SJCRH30 (cell line): ENCODE measurements around the gene GPBP1. TPM values are rescaled to one million over a fixed set of nuclear protein-coding genes. Genes with fewer than 3 reads are reported as not detected.
A peak's percentile ranks its signal among the peaks of the same experiment; 100 is the strongest.
"Not testable (repeated sequence)": the region's sequence is repeated elsewhere in the genome, so short reads cannot be mapped to it uniquely, and the experiment has no call there.

Experiments
- DNase-seq, 2 experiments: peaks; one replicate each; pipeline ENCODE4 v3.0.0-alpha.2; 2015 to 2020
- H3K27ac ChIP-seq: fragments of 250-450 bp; sonication (Bioruptor Pico); 2 replicates; pipeline ENCODE4 v1.5.1; 2020; ENCODE audit warnings: mild to moderate bottlenecking, moderate library complexity
- H3K27me3 ChIP-seq: fragments of 250-450 bp; sonication (Bioruptor Pico); 2 replicates; pipeline ENCODE4 v1.5.1; 2020; ENCODE audit warnings: mild to moderate bottlenecking, moderate library complexity
- H3K36me3 ChIP-seq: fragments of 250-450 bp; sonication (Bioruptor Pico); 2 replicates; pipeline ENCODE4 v1.5.1; 2020; ENCODE audit warnings: mild to moderate bottlenecking, moderate library complexity
- H3K4me1 ChIP-seq: fragments of 250-450 bp; sonication (Bioruptor Pico); 2 replicates; pipeline ENCODE4 v1.5.1; 2020; ENCODE audit warnings: mild to moderate bottlenecking, moderate library complexity
- H3K4me3 ChIP-seq: fragments of 250-450 bp; sonication (Bioruptor Pico); 2 replicates; pipeline ENCODE4 v1.5.1; 2020; ENCODE audit warnings: mild to moderate bottlenecking, moderate library complexity
- H3K9me3 ChIP-seq: fragments of 250-450 bp; sonication (Bioruptor Pico); replicated peaks from 2 replicates; pipeline ENCODE4 v1.5.1; 2020; ENCODE audit warnings: mild to moderate bottlenecking, moderate library complexity
- total RNA-seq: library from RNA; depleted of rRNA; stranded (reverse); fragments of >200 nt; shearing (Covaris generic); gene quantifications from 2 replicates; pipeline ENCODE4 v1.2.3, GENCODE V29; 2014; rRNA removed

Gene GPBP1
- total RNA-seq: 99.9 and 106 TPM in 2 replicates

GRCh38 chr5:57173319-57174127 is at the start of gene GPBP1:
GPBP1 (plus strand) TSS chr5:57174059; CDS start chr5:57214131, 40,072 bp downstream.
- DNase-seq: peak; percentile 99

GRCh38 chr5:57128325-57128724 is 45.5 kb upstream of the GPBP1 start:
- Histone ChIP-seq H3K36me3 (no peaks in the 10 kb centered on the region), H3K9me3 (no peaks in the 10 kb centered on the region), H3K4me1 (no peaks in the 10 kb centered on the region), H3K27me3 (no peaks in the 10 kb centered on the region), H3K27ac (no peak overlapping the region), H3K4me3 (no peak overlapping the region)
- no peak for DNase-seq

More at GRCh38 chr5:57173319-57174127, at the start of gene GPBP1:
- peak within 1 kb of the TSS; percentile 82 for H3K4me3 ChIP-seq
- H3K4me1 ChIP-seq: peaks cover 9% of the 10 kb centered on the region
- H3K9me3 ChIP-seq: no peaks in the 10 kb centered on the region
- H3K27me3 ChIP-seq: no peaks in the 10 kb centered on the region
- peaks cover 23% of the 10 kb centered on the region for H3K36me3 ChIP-seq
- H3K27ac ChIP-seq: peak within 1 kb of the TSS; percentile 94

DNA sequence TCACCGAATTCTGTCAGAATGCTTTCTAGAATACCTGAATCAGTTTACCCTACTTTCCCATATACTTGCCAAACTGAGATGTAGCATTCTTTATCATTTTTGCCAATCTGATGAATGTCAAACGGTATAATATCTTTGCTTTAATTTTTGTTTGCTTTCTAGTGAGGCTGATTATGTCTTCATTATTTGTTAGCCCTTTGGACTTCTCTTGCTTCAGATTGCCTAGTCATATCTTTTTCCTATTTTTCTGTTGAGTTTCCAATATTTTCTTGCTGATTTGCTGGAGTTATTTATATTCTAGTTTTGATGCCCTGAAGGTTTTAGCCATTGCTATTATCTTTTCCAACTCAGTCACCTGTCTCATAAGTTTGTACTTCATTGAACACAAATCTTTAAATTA is 40.3 kb upstream of the GPBP1 start:
- H3K36me3 ChIP-seq: no peaks in the 10 kb centered on the region
- H3K27me3 ChIP-seq: no peaks in the 10 kb centered on the region
- no peaks in the 10 kb centered on the region for H3K4me1 ChIP-seq
- H3K9me3 ChIP-seq: no peaks in the 10 kb centered on the region
- no peak overlapping the region for H3K27ac ChIP-seq
- no peak for DNase-seq
- no peak overlapping the region for H3K4me3 ChIP-seq

GRCh38 chr5:57137401-57137800 is 36.5 kb upstream of the GPBP1 start:
- Histone ChIP-seq H3K36me3 (no peaks in the 10 kb centered on the region), H3K27me3 (no peaks in the 10 kb centered on the region), H3K4me1 (no peaks in the 10 kb centered on the region), H3K9me3 (no peaks in the 10 kb centered on the region), H3K4me3 (no peak overlapping the region), H3K27ac (no peak overlapping the region)
- no peak for DNase-seq

DNA sequence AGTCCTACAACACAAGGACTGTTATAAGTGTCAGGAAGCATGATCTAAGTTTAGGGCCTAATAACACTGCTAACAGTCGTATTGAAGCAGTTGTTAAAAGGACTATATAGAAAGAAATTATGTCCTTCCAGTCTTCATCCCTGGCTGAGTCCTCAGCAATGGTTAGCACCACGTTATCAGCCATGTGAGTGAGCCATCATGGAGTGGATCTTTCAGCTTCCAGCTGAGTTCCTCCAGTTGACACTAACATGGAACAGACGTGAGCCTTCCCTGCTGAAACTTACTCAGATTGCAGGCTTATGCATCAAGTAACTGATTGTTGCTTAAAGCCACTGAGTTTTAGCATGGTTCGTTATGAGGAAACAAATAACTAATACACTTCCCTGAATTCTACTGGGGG is 21.5 kb upstream of the GPBP1 start:
- Histone ChIP-seq H3K4me1 (no peaks in the 10 kb centered on the region), H3K4me3 (no peak overlapping the region), H3K27ac (no peak overlapping the region), H3K36me3 (no peaks in the 10 kb centered on the region), H3K9me3 (no peaks in the 10 kb centered on the region), H3K27me3 (no peaks in the 10 kb centered on the region)
- no peak for DNase-seq

- Histone ChIP-seq H3K4me1 (no peaks in the 10 kb centered on the region), H3K36me3 (no peaks in the 10 kb centered on the region), H3K27me3 (no peaks in the 10 kb centered on the region), H3K27ac (no peak overlapping the region), H3K4me3 (no peak overlapping the region), H3K9me3 (no peaks in the 10 kb centered on the region; the same call in 1 of the 2 replicates)
- DNase-seq: no peak
Measured at GRCh38 chr5:57155033-57155432, 18.8 kb upstream of the GPBP1 start.

DNA sequence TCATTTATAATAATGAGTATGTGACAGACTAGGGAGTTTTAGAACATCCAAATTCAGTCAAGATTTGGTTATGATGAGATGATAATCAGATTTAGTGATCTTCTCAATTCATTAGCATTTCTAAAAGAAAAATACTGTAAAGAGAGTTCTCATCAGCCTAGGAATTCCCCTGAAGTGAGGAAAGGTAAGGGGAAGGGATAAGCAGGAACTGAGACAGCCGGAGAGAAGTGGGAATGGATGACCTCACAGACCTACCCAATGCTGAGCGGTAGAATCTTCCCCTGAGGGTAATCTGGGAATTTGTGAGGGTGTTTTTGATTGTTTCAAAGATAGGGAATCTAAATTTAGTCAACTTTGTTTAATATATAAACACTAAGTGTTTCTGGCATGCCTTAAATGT is 16.7 kb upstream of the GPBP1 start:
- no peak for DNase-seq
- H3K27ac ChIP-seq: no peak overlapping the region
- no peaks in the 10 kb centered on the region for H3K36me3 ChIP-seq
- H3K9me3 ChIP-seq: no peaks in the 10 kb centered on the region; the same call in 1 of the 2 replicates
- no peaks in the 10 kb centered on the region for H3K4me1 ChIP-seq
- no peak overlapping the region for H3K4me3 ChIP-seq
- no peaks in the 10 kb centered on the region for H3K27me3 ChIP-seq

DNA sequence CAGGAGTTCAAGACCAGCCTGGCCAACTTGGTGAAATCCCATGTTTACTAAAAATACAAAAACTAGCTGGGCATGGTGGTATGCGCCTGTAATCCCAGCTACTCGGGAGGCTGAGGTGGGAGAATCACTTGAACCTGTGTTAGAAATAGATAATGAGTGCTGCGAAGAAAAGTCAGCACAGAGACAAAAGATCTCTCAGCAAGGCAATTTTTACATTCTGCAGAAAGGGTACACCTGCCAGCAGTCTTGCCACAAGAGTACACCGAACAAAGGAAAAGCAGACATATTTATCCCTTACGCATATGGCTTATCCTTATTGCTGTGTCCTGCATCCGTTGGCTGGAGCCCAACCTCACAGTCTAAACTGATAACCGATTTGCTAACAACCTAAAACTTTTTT is 16.2 kb upstream of the GPBP1 start:
- no peaks in the 10 kb centered on the region for H3K4me1 ChIP-seq
- H3K27me3 ChIP-seq: no peaks in the 10 kb centered on the region
- H3K27ac ChIP-seq: no peak overlapping the region
- H3K9me3 ChIP-seq: no peaks in the 10 kb centered on the region; the same call in 1 of the 2 replicates
- no peak overlapping the region for H3K4me3 ChIP-seq
- DNase-seq: no peak
- no peaks in the 10 kb centered on the region for H3K36me3 ChIP-seq

DNA sequence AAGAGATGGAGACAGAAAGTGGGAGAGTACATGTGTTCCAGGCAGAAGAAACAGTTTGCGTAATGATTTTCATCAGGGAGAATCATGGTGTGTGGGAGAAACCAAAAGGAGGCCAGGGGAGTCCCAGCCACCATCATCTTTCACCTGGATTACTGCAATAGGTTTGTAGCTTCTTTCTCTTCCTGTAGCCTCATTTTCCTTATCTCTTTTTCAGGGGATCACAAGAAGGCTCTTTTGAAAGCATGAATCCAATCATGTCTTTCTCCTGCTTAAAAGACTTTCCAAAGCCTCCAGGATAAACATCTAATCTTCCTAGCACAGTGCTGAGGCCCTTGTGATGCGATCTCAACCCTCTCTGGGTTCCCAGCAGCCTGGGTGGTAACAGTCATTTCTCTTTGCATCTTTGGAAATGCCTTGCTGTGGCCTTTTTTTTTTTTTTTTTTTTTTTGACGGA is 10.3 kb upstream of the GPBP1 start:
- Histone ChIP-seq H3K27ac (no peak overlapping the region), H3K4me3 (no peak overlapping the region), H3K4me1 (no peaks in the 10 kb centered on the region), H3K36me3 (no peaks in the 10 kb centered on the region), H3K27me3 (no peaks in the 10 kb centered on the region), H3K9me3 (0 out of 2 replicates have a peak, but pooled peaks cover 3% of the 10 kb centered on the region)
- no peak for DNase-seq

DNA sequence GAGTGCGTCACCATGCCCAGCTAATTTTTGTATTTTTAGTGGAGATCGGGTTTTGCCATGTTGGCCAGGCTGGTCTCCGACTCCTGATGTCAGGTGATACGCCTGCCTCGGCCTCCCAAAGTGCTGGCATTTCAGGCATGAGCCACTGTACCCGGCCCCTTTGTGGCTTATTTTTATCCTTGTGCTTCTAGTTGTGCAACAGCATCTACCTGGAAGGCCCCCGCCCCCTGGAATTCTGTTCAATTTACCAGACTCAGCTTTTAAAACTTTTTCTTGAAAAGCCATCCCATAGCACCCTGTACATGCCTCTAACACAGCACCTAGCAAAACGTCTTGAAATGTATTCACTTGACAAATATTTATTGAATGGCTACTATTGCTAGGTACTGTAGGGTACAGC is 9.7 kb upstream of the GPBP1 start:
- Histone ChIP-seq H3K4me1 (no peaks in the 10 kb centered on the region), H3K9me3 (0 out of 2 replicates have a peak, but pooled peaks cover 3% of the 10 kb centered on the region), H3K27me3 (no peaks in the 10 kb centered on the region), H3K4me3 (no peak overlapping the region), H3K36me3 (no peaks in the 10 kb centered on the region), H3K27ac (no peak overlapping the region)
- DNase-seq: no peak

DNA sequence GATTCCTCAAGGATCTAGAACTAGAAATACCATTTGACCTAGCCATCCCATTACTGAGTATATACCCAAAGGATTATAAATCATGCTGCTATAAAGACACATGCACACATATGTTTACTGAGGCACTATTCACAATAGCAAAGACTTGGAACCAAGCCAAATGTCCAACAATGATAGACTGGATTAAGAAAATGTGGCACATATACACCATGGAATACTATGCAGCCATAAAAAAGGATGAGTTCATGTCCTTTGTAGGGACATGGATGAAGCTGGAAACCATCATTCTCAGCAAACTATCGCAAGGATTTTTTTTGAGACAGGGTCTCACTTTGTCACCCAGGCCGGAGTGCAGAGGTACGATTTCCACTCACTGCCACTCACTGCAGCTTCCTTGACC is 8.7 kb upstream of the GPBP1 start:
- not testable (repeated sequence) for DNase-seq, H3K27me3 ChIP-seq, H3K9me3 ChIP-seq, H3K4me1 ChIP-seq, H3K36me3 ChIP-seq, H3K27ac ChIP-seq, H3K4me3 ChIP-seq

GRCh38 chr5:57166276-57166675 is 7.6 kb upstream of the GPBP1 start:
- Histone ChIP-seq H3K27me3 (no peaks in the 10 kb centered on the region), H3K9me3 (0 out of 2 replicates have a peak, but pooled peaks cover 3% of the 10 kb centered on the region), H3K27ac (no peak overlapping the region), H3K4me1 (no peaks in the 10 kb centered on the region), H3K4me3 (no peak overlapping the region), H3K36me3 (no peaks in the 10 kb centered on the region)
- DNase-seq: no peak

- H3K36me3 ChIP-seq: no peaks in the 10 kb centered on the region
- 0 out of 2 replicates have a peak, but pooled peaks cover 3% of the 10 kb centered on the region for H3K9me3 ChIP-seq
- no peaks in the 10 kb centered on the region for H3K27me3 ChIP-seq
- H3K4me1 ChIP-seq: peaks cover 3% of the 10 kb centered on the region; the same call in 1 of the 2 replicates
- H3K4me3 ChIP-seq: no peak overlapping the region
- DNase-seq: no peak
- no peak overlapping the region for H3K27ac ChIP-seq
Measured at GRCh38 chr5:57167201-57167600, 6.7 kb upstream of the GPBP1 start.

DNA sequence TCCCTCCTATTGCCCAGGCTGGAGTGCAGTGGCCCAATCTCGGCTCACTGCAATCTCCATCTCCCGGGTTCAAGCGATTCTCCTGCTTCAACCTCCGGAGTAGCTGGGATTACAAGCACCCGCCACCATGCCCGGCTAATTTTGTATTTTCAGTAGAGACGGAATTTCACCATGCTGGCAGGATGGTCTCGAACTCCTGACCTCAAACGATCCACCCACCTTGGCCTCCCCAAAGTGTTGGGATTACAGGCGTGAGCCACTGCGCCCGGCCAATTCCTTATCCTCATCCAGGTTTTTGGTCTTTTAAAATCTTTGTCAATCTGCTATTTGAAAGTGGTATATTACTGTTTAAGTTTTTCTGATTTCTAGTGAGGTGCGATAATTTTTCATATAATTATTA is 3.7 kb upstream of the GPBP1 start:
- H3K9me3 ChIP-seq, DNase-seq, H3K27me3 ChIP-seq, H3K4me3 ChIP-seq, H3K27ac ChIP-seq, H3K36me3 ChIP-seq, H3K4me1 ChIP-seq: not testable (repeated sequence)

DNA sequence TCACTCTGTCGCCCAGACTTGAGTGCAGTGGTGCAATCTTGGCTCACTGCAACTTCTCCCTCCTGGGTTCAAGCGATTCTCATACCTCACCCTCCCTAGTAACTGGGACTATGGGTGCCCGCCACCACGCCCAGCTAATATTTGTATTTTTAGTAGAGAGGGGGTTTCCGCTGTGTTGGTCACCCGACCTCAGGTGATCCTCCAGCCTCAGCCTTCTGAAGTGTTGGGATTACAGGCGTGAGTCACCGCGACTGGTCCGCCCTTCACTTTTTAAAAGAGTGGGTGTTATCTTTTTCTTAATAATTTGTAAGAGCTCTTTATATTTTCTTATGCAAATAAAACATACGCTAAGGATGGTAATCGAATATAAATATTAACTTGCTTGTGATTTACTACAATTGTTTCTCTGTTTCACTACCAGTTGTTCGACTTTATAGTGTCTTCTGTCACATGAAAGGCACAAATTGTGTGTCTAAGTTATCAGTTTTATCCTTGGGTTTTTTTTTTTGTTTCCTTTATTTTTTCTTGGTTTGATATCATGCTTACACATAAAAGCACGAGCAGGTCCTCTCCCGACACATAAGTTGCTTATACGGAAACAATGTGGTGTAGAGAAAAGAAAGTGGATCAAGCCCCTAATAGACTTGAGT is 1.9 kb upstream of the GPBP1 start:
- DNase-seq: no peak

More for the DNA sequence above, 1.9 kb upstream of the GPBP1 start:
- Histone ChIP-seq H3K9me3 (no peaks in the 10 kb centered on the region), H3K36me3 (peaks cover 12% of the 10 kb centered on the region), H3K27ac (no peak overlapping the region), H3K4me1 (peaks cover 8% of the 10 kb centered on the region), H3K4me3 (peak overlapping the region; percentile 82), H3K27me3 (no peaks in the 10 kb centered on the region)
